CD1c-positive myeloid dendritic cell (primary cell): ENCODE data around the gene SORD.
"Not testable (repeated sequence)": the region's sequence is repeated elsewhere in the genome, so short reads cannot be mapped to it uniquely, and the experiment has no call there.

Experiments used
- DNase-seq: peaks from one replicate; pipeline ENCODE4 v3.0.0-alpha.2; 2016; ENCODE audit errors: extremely low spot score

The SORD gene

DNA sequence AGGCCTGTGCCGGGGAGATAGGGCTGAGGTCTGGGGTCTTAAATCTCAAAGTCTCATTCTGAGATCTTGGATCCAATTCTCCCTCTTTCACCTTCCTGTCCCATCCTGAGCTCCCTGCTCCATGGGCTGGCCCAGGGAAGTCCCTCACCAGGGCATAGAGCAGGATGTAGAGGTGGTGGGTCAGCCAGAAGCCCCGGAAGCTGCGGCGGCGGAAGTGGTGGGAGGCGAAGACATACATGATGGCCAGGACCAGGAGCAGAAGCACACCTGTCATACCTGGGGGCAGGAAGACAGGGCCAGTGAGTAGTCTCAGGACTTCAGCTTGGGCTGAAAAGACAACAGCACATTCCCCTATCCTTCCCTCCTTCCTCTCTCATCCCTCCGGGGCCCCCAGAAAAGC, 74.5 kb downstream of the SORD start:
- no peak for DNase-seq

DNA sequence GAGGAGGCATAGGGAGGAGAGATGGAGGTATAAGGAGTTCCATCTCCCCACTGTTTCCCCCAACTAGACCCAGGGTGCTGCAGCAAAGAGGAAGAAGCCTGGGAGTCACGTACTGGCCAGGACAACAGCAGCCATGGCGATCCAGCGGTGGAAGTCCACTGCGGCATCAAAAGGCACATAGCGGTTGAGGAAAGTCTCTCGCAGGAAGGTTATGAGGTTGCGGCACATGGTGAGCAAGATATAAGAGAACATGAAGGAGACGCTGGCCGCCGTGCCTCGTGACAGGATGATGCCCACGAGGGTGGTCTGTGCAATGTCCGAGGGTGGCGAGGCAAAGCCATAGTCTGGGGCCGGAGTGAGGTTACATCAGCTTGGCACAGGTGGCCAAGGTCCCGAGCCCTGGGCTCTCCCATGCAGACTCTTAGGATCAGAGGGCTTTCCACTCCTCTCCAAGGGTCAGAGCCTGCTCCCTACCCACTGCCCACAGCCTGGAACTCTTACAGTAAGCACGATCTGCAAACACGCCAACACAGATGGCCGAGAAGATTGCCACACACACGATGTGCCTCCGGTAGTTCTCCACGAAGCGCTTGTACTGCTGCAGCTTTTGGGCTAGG, 76.7 kb downstream of the SORD start:
- no peak for DNase-seq

DNA sequence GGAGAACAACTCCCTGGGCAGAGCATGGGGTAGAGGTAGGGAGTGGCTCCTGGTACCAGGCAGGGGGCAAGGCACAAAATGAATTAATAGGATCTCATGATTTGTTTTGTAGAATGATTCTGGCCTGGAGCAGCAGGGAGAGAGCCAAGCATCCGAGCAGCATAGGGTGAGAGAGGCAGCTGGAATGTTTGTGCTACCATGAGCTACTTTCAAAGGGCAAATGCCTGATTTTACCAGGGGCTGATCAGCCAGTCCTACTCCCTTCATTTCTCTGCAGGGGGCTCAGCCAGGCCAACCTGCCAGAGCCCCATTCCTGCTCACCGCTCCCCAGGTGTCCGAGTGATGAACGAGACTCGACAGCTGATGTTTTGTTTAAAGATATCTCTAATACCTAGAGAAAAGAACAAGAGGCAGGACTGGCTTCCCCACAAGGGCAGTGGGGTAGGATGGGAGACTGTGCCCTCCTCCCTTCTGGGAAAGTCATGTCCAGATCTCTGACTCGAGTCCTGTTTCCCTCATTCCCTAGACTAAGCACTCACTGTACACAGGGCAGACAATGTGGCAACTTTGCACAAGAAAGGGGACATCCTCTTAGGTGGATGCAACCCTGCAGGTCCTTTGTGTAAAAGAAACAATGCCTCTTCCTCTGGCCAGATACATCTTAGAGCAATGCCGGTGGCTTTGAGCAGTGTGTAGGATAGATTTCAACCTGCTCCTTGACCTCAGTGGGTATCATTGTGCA, 78.1 kb downstream of the SORD start:
- no peak for DNase-seq

DNA sequence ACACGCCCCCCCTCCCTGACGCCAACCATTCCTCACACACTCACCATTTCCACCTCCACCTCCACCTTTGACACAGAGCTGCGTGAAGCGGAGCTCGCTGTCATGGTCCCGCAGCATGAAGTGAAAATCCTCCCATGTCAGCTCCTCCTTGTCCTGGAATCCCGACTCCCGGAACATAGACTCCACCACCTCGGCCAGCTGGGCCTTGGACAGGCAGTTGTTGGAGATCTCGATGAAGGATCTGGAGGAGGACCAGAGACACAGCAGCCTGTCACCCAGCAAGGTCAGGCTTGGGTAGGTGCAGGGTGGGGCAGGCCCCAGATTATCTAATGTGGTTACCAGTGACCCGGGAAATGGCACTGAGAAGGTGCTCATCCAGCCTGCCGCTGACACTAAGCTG, 78.8 kb downstream of the SORD start:
- no peak for DNase-seq

DNA sequence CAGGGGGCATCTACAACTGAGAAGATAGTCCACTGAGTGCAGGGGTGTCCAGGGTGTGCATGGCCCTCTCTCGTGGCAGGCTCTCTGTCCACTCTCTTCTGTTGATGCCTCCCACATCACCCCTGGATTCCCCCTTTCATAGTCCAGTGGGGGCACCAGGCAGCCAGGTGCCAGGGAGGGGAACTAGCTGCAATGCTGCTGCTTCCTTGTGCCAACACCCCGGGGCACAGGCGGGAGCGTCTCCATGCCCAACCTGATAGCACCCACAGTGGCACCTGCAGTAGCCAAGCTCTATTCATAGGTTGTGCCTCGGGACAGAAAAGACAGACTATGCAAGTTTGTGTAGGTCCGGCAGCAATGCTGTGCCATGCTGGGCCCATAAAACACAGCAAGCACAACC, 79.2 kb downstream of the SORD start:
- DNase-seq: no peak

DNA sequence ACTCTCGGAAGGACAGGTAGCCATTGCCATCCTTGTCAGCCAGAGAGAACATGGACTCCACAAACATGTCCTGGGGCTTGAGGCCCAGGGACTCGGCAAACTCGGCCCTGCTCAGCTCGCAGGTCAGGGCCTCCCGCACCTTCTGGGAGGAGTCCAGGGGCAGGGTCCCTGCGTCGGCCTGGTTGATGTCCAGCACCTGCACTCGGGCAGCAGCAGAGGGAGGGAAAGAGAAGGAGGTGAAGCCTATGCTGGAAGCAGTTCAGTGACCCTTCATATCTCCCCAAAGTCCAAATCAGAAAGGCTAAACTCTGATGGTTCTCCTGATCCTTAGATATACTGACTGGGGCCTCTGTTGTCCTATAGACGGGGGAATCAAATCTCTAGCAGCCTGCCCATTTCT, 81.2 kb downstream of the SORD start:
- DNase-seq: not testable (repeated sequence)

DNA sequence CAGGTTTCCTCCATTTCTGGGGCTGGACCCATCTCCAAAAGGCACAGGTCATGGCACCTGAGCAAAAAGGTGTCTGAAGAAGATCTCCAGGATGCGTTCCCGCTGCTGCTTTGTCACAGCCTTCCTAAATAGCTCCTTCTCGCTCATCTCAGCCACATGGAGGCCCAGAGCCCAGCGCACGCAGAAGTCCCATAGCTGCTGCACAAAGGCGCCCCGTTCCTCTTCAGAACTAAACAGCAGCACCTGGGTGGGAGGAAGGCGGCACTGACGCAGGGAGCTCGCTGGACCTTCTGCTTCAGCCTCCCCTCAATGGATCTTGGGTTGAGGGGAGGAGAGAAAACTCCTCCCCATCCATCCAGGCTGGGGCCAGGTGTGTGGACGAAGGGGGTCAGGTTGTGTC, 82.6 kb downstream of the SORD start:
- no peak for DNase-seq

DNA sequence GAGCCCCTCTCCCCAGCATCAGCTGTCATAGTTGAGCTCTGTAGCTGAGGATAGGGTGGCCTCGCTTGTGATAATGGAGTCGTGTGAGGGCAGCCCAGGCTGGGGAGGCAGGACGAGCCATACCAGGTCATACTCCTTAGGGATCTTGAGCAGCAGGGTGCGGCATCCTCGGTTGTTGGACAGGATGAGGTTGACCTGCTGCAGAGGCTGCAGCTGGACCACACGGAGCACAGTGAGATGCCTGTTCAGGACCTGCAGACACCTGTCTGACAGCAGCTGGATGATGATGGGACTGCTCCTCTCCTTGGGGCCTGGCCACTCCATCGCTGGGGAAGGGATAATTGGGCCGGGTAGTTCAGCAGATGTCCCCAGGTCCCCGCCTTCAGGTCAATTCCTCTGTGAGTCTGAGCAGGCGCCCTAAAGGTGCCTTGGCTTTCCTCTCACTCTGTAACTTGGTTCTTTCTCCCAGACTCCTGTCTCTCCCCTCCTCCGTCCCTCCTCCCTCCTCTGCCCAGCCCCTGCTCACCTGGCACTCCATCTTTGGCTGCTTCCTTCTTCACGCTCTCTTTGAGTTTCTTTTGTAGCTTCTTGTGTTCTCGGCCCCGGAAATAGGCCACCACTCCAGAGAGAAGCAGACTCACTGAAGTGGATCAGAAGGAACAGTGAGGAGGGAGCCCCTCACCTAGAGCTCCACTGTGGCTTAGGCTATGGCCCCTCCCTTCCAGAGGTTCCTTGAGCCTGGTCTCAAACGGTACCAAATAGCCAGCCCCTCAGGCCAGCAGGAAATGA, 83.2 kb downstream of the SORD start:
- DNase-seq: no peak

DNA sequence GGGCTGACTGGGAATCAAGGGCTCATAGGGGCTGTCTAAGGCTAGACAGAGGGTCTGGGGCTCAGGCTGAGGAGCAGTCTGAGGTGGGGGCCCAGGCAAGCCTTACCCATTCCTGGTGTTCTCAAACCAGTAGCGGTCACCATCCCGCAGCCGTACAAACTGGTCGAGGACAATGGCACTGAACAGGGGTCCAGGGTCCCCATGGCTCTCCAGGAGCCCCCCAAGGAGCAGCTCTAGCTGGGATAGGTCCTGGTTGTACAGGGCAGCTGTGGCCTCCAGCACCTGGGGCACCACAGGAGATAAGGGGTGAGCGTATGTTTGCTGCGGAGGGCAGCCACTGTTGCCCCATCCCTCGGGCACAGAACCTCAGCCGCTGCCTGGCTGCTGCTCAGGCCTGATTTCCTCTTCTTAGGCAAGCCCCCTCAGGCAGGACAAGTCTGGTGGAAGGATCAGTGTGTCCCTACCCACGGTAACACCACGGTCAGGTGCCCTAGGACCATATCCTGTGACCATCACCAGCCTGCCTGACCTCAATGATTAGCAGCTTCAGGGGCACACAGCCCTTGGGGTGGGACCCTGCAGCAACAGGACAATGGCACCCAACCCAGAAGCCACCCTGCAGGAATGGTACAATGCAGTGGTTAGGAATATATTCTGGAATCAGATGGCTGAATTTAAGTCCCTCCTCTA, 85.1 kb downstream of the SORD start:
- no peak for DNase-seq

DNA sequence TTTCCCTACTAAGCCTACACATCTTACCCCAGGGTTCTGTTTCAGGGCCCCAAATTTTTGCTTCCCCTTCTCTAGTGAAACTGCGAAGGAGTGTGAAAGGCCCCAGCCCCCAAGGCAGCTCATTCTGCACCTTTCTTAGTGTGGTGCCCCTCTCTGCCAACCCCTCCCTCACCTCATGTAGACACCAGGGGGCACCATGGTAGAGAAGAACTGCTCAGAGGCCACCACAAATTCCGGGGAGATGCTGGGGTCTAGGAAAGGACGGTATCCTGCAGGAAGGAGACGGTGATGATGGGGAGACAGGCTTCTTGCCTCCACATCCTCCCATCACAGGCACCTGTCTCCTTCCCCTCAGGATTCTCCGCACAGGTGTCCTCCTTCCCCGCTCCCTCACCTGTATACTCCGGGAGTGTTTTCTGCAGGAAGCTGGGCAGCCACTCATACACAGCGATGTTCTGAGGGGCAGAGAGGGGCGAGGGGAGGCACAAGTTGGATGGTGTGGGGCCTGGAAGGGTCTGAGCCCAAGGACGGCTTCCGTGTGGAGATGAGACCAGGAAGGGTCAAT, 87.3 kb downstream of the SORD start:
- no peak for DNase-seq

DNA sequence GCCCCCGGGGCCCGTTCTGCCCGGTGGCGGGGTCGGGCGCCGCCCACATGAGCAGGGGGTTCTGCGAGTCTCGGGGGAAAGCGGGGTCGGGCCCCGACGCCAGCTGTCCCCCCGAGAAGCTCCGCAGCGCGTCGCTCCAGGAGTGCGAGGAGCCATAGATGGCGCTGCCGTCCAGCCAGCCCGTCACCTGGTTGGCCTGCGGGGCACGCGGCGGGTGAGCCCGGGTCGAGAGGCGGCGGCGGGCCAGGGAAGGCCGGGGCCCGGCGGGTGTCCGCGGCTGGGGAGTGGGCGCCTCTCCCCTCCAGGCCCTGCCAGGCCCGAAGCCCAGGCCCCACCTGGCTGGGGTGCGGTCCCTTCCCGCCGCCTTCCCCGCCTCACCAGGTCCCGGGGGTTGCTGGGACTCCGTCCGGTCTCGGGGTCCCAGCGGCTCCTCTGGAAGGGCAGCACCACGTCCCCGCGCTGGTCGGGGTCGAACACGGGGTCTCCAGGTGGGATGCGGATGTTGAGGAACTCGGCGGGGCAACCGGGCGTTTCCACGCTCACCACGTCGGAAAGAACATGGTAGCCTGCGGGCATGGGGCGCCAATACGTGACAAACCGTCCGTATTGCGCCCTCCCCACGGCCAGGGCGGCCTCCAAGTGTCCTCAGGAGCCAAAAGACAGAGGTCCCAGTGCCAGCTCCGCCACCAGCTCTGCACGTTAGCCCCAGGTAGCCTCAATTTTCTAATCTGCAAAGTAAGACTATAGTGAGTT, 88.6 kb downstream of the SORD start:
- DNase-seq: no peak

DNA sequence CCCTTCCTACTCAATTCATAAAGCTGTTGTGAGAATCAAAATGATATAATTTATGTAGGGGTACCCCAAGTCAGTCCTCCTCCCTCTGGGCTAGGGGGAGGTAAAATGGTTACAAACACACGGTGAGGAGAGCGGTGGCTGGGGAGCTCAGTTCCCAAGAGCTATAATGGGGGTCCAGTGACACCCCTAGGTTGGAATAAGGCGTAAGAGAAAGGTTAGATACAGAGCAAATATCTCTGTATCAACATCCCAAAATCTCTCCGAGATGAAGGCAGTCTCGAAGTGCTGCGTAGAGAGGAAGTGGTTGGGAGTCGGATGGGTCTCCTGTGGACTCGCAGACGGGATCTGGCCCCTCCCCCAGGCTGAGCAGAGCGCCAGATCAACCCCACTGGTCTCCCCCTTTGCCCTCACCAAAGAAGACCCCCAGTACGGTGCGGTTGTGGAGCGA, 89.2 kb downstream of the SORD start:
- no peak for DNase-seq

DNA sequence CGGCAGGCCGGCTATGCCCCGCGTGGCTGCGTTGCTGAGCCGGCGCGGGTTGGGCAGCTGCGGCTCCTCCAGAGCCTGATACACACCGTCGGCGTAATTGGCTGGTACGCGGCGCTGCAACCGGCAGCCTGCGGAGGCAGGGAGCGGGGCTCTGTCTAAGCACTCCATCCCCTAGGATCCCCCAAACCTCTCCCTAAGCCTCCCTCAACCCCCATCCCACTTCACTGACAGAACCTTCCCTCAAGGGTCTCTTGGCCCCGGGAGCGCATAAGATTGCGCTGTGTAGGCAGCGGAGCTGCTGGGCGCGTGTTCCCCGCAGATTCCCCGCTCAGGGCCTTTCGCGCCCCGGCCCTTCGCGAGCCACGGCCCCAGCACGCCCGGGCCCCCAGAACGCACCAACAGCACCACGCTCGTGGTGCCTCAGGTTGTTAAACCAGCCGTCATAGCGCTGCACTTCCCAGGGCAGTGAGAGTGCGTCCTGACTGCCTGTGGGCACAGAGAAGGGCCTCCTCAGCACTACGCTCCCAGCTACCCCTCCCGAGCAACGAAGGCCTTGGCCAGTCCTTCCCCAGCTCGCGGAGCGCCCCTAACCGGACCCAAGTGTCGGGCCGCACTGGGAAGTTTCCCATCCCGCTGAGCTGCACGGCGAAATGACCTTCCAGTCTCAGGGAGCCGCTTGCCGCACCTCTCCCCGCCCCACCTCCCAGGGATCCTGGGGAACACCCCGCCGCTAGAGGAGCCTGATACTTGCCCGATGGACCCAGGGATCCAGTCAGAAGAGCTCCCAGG, 89.8 kb downstream of the SORD start:
- no peak for DNase-seq

DNA sequence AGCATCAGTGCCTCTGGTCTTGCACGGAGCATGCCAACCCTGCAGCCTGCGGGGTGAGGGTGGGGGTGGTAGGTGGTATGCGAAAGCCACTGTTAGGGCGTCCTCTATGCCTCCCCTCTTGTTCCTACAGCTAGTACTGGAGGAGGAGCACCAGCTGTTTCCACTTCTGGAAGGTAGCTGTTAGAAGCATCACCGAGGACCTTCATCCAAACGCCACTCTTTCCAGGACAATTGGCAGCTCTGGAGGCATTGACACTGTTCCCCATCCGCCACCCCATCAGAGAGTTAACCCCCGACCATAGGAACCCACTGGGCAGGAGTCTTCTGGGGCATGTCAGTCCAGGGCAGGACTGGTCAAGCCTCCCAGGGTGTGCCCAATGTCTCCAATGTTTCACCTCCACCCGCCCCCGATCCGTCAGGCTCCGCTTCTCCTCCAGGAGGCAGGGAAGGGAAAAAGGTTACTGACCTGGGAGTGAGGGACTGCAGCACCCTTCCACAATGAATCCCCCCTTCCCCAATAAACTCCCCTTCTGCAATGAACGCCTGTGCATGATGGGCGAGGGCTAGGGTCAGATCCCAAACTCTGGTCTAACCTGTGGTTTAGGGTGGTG, 90.5 kb downstream of the SORD start:
- no peak for DNase-seq

DNA sequence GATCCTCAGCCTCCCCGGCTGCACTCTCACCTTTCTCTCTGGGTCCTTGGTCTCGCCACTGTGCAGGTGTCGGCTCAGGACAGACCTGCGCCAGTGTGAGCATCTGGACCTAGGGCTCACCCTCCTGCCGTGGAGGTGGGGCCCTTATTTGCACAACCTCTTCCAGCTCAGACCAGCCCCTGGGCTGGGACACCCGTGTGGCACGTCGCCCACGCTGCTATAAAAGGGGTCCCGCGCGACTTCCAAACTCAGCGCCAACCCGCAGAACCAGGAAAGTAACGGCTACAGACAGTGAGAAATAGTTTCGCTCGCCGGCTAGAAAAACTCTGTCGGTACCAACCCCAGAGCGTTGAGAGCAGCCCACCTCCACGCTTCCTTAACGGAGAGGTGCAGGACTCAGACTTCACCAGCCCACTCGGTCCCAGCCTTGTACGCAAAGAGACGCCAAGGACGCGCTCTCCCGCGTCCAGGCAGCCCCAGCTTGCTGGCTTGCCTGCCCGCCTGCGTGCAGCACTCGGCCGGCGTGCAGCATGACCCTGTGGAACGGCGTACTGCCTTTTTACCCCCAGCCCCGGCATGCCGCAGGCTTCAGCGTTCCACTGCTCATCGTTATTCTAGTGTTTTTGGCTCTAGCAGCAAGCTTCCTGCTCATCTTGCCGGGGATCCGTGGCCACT, 91.2 kb downstream of the SORD start, which contains the start of the genes DUOX2 and DUOXA2:
DUOX2 (minus strand) TSS at position 97 of the 675 bp plus-strand sequence. CDS start 761 bp downstream, outside the sequence.
DUOXA2 (plus strand) TSS at position 251 of the 675 bp plus-strand sequence; CDS start at position 531, 280 bp downstream.
- DNase-seq: no peak

DNA sequence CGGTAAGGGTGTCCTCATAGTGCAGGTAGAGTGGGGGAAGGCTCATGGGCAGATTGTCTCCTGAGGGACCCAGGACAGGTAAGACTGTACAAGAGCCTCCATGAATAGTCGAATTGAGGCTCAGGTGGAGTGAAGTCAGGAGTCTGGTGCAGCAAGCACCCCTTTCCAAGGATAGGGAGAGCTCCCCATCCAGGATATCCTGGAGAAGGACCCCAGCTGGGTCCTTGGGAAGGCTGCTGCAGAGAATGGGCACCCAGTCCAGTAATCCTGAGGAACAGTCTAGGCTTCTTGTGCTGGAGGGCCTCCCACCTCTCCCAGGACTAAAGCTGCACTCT, 91.7 kb downstream of the SORD start:
- no peak for DNase-seq

DNA sequence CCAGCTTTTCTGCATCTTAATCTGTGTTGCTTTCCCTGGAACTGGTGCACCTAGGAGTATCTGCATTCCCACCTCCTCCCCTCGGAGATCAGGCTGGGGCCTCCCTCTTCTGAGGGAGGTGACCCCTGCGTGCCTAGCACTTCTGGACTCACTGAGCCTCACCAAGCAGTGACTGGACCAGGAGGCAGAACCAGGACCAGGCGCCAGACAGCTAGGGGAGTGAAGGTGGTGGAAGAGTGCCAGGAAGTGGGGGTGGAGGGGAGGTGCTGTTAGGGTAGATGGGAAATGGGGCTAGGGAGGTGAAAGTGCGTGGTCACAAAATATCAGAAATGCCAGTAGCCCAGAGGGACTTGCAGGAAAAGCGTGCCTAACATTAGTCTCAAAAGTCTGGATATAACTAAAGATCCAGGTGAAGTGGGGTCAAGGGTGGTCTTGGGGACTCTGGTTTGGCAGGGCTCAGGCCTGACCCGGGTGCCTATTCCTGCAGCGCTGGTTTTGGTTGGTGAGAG, 92.4 kb downstream of the SORD start:
- no peak for DNase-seq

DNA sequence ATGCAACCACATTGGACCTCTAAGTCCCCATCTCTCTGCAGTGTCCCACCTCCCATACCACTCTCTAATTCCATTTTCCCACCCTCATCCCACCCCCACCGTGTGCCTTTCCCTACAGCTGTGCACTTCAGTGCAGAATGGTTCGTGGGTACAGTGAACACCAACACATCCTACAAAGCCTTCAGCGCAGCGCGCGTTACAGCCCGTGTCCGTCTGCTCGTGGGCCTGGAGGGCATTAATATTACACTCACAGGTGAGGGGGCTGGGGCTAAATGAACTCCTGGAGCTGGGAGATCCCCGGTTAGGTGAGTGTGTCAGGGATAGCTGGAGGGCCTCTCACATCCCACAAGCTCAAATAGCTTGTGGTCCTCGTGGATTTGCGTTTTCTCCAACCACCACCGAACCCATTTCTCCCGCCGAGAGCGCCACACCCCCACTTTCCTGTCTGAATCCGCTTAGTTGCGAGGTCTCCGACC, 93.0 kb downstream of the SORD start:
- no peak for DNase-seq
